Psoas muscle (tissue), 8 donors: ENCODE results near the gene MORF4L1. TPM values are rescaled to one million over a fixed set of nuclear protein-coding genes. Genes with fewer than 3 reads are reported as not detected.
"Not testable (repeated sequence)": the region's sequence is repeated elsewhere in the genome, so short reads cannot be mapped to it uniquely, and the experiment has no call there.

Experiments
- ATAC-seq, 4 donors: fragments of 200-7000 bp; cut with Tn5 transposase; one replicate each; pipeline ENCODE4 v1.9.1; 2020; ENCODE audit warnings: moderate library complexity in 3 of 4, mild to moderate bottlenecking in 2 of 4
- DNase-seq, 2 donors: peaks; one replicate each; pipeline ENCODE4 v3.0.0-alpha.2; 2020
- H3K27ac ChIP-seq: fragments of 200-600 bp; one replicate; pipeline ENCODE4 v1.8.0; 2022
- H3K27me3 ChIP-seq, 3 donors: fragments of 200-600 bp in 1 of 3; one replicate each; pipeline versions ENCODE4 v1.6.1 to v1.8.0; 2013 to 2022; ENCODE audit warnings: low read length in 2 of 3, mild to moderate bottlenecking in 2 of 3, moderate library complexity in 1 of 3; ENCODE audit not compliant: insufficient read depth in 3 of 3
- H3K36me3 ChIP-seq, 2 donors: fragments of 200-600 bp in 1 of 2; one replicate each; pipeline versions ENCODE4 v1.6.1 to v1.8.0; 2013 to 2022; ENCODE audit warnings: low read depth in 1 of 2, mild to moderate bottlenecking in 1 of 2, moderate library complexity in 1 of 2; ENCODE audit not compliant: insufficient read depth in 1 of 2
- H3K4me1 ChIP-seq: fragments of 200-600 bp; one replicate; pipeline ENCODE4 v1.8.0; 2022
- H3K4me3 ChIP-seq: fragments of 200-600 bp; one replicate; pipeline ENCODE4 v1.8.0; 2022; ENCODE audit warnings: mild to moderate bottlenecking
- H3K9me3 ChIP-seq: fragments of 200-600 bp; one replicate; pipeline ENCODE4 v1.8.0; 2022
- WGBS, 3 donors: extraction: QIAGEN DNeasy Blood & Tissue Kit; methylation state at CpG; one replicate each; pipeline versions ENCODE4 v1.1.6 to v1.1.7; 2013; 5-methylcytosine and 5-hydroxymethylcytosine counted together
- intact Hi-C, 2 donors: fragments of 100-400 bp; cut with DNase I; formaldehyde crosslinking; loops; one replicate each; pipeline versions ENCODE4 v1.11.0 to v1.14.2; 2022
- polyA plus RNA-seq, 3 donors: library from polyadenylated mRNA; stranded (reverse); fragments of 200-250 nt; gene quantifications; one replicate each; pipeline ENCODE4 v1.2.3, GENCODE V29; 2013
- total RNA-seq, 4 donors: library from RNA; stranded (reverse); fragmentation: NEBNext Ultra II Directional in 2 of 4; extraction: Animal tissue kit (Norgen Biotek cat#: 25700) in 2 of 4; gene quantifications; one replicate each; pipeline versions ENCODE4 v1.2.1 to v1.2.4, GENCODE V29; 2021 to 2023
- TF ChIP-seq, protein P1 (sequence below): fragments of 200-600 bp; IDR thresholded peaks from one replicate; pipeline ENCODE4 v1.8.0; 2022; ENCODE audit warnings: antibody characterized with exemption
- donor health status: healthy with polysubstance abuse.
- donor health status: DM: no; HTN: no; CAD: no; lungs with moderate emphysema.
- donor health status: Bipolar disorder and iron deficiency.
- donor health status: healthy.
- donor health status: DM: yes; HTN: yes; CAD: no.
- donor health status: DM: no; HTN: no; CAD: no.
- donor health status: DM: no; HTN: no; CAD: no.
- donor health status: DM: yes; HTN: yes; CAD: no.

MORF4L1 gene
- total and polyA plus RNA-seq, 7 donors, result 262 to 679 (median 327) TPM

DNA sequence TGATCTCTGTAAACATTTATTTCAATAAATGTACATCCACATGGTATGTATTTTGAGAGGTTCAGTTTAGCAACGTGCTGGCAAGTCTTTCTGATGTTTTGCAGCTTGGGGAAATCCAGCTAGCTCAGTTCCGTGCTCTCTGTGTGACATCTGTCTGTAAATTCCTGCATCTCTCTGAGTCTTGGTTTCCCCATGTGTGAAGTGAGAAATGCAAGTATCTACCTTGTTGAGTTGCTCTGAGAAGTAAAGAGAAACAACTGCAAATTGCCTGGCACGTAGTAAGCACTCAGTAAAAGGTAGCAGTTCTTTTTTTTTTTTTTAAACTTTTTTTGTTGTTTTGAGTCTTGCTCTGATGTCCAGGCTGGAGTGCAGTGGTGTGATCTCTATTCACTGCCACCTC is 30.2 kb upstream of the MORF4L1 start:
- intact Hi-C loops, result loop anchor here in 1 of 2 donors (2.0 kb wide), 1 partner anchor 14 kb away; no protein-coding TSS in a partner anchor
- WGBS, 3 donors, result 77 to 92% (median 84%) methylated on average over 3 of the region's 3 CpGs

DNA sequence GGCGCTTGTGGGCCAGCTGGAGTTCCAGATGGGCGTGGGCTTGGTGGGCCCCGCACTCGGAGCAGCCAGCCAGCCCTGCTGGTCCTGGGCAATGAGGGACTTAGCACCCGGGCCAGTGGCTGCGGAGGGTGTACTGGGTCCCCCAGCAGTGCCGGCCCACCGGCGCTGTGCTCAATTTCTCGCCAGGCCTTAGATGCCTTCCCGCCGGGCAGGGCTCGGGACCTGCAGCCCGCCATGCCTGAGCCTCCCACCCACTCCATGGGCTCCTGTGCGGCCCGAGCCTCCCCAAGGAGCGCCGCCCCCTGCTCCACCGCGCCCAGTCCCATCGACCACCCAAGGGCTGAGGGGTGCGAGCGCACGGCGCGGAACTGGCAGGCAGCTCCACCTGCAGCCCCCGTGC is 25.8 kb upstream of the MORF4L1 start:
- H3K4me1 ChIP-seq, H3K36me3 ChIP-seq, H3K9me3 ChIP-seq, H3K27me3 ChIP-seq, H3K4me3 ChIP-seq, DNase-seq, H3K27ac ChIP-seq, ATAC-seq, intact Hi-C loops: not testable (repeated sequence)
- 92 to 98% (median 97%) methylated on average over 19 to 26 of the region's 27 CpGs for WGBS, 3 donors

More for the DNA sequence above, 30.2 kb upstream of the MORF4L1 start:
- TF ChIP-seq, protein P1, sequence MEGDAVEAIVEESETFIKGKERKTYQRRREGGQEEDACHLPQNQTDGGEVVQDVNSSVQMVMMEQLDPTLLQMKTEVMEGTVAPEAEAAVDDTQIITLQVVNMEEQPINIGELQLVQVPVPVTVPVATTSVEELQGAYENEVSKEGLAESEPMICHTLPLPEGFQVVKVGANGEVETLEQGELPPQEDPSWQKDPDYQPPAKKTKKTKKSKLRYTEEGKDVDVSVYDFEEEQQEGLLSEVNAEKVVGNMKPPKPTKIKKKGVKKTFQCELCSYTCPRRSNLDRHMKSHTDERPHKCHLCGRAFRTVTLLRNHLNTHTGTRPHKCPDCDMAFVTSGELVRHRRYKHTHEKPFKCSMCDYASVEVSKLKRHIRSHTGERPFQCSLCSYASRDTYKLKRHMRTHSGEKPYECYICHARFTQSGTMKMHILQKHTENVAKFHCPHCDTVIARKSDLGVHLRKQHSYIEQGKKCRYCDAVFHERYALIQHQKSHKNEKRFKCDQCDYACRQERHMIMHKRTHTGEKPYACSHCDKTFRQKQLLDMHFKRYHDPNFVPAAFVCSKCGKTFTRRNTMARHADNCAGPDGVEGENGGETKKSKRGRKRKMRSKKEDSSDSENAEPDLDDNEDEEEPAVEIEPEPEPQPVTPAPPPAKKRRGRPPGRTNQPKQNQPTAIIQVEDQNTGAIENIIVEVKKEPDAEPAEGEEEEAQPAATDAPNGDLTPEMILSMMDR, result no peak
- H3K4me3 ChIP-seq, result no peak overlapping the region
- H3K27ac ChIP-seq, result no peak overlapping the region
- no peaks in the 10 kb centered on the region for H3K27me3 ChIP-seq
- no peaks in the 10 kb centered on the region for H3K36me3 ChIP-seq
- H3K9me3 ChIP-seq, result no peaks in the 10 kb centered on the region
- DNase-seq (no peak), ATAC-seq (no peak)
- no peaks in the 10 kb centered on the region for H3K4me1 ChIP-seq

DNA sequence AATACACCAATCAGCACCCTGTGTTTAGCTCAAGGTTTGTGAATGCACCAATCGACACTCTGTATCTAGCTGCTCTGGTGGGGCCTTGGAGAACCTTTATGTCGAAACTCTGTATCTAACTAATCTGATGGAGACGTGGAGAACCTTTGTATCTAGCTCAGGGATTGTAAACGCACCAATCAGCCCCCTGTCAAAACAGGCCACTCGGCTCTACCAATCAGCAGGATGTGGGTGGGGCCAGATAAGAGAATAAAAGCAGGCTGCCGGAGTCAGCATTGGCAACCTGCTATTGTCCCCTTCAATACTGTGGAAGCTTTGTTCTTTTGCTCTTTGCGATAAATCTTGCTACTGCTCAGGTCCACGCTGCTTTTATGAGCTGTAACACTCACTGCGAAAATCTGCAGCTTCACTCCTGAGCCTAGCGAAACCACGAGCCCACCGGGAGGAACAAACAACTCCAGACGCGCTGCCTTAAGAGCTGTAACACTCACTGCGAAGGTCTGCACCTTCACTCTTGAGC is 25.2 kb upstream of the MORF4L1 start:
- H3K27me3 ChIP-seq, intact Hi-C loops, H3K36me3 ChIP-seq, ATAC-seq, H3K9me3 ChIP-seq, H3K4me3 ChIP-seq, DNase-seq, H3K4me1 ChIP-seq, H3K27ac ChIP-seq: not testable (repeated sequence)
- 74 to 81% (median 76%) methylated on average over 15 of the region's 15 CpGs for WGBS, 3 donors

DNA sequence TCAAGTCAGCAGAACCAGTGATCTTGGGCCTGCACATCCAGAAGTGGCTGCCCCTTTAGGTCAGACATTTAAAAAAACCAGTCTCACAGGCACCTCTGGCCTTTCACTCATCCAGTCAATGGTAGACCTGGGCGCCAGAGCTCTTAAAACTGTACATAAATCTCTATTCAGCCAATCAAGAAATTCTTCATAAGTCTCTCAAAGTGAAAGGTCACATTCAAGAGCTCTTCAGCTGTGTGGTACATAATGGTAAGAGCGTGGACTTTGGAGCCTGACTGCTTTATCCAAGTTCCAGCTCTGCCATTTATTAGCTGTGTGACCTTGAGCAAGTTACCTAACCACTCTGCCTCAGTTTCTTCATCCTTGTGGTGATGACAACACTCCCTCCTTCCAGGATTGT is 22.3 kb upstream of the MORF4L1 start:
- no peaks in the 10 kb centered on the region for H3K9me3 ChIP-seq
- intact Hi-C loops, result no loop called here
- 95 to 98% (median 98%) methylated on average over 2 of the region's 2 CpGs for WGBS, 3 donors
- H3K27ac ChIP-seq, result no peak overlapping the region
- no peaks in the 10 kb centered on the region for H3K27me3 ChIP-seq
- DNase-seq (no peak), ATAC-seq (no peak)
- no peaks in the 10 kb centered on the region for H3K36me3 ChIP-seq
- TF ChIP-seq, protein P1, result no peak
- H3K4me1 ChIP-seq, result no peaks in the 10 kb centered on the region
- no peak overlapping the region for H3K4me3 ChIP-seq

DNA sequence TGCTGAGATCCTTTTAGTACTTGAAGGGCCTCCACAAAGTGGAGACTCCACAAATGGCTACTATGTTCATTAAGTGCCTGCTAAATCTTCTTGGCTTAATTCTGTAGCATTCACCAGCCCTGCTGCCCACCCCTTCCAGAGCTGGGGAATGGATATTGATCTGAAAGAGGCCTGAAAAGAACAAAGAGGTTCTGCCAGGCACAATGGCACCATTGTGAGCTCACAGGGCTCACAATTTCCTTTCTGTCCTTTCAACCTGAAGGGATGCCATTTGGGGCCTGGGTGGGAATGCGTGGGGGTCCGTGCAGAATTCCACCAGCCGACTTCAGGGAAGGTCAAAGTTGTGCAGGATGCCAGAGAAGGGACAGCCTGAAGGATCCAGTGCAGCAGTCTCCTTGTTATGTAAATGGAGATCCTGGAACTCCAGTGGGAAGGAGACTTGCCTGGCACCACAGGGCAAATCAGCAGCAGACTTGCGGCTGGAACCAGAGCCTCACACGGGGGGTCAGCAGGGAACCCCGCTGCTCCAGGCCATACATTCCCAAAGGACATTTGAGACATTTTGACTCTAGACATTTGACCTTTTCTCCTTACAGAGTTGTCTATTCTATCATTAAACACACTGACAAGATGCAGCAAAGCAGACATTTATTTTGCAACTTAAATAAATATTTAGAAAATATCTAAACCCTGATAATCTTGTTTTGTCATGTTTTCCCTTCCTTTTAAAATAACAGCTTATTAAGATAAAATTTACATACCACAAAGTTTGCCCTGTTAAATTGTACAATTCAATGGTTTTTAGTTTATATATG is 21.5 kb upstream of the MORF4L1 start:
- Histone ChIP-seq H3K4me3 (no peak overlapping the region), H3K4me1 (no peaks in the 10 kb centered on the region), H3K36me3 (no peaks in the 10 kb centered on the region), H3K9me3 (no peaks in the 10 kb centered on the region), H3K27me3 (no peaks in the 10 kb centered on the region), H3K27ac (no peak overlapping the region)
- WGBS, 3 donors, result 43 to 44% (median 44%) methylated on average over 6 of the region's 6 CpGs
- ATAC-seq (no peak), DNase-seq (no peak)
- intact Hi-C loops, result no loop called here
- TF ChIP-seq, protein P1, result no peak
